Nephron (organoid): ENCODE results near the gene VPS37D.

ENCODE experiments used
- H3K27ac Mint-ChIP-seq, 3 experiments: 2 replicates each; pipeline ENCODE4 v1.8.0; 2020; ENCODE audit warnings: mixed read lengths in 3 of 3, mild to moderate bottlenecking in 2 of 3, moderate library complexity in 1 of 3
- H3K27me3 Mint-ChIP-seq: 2 replicates; pipeline ENCODE4 v1.8.0; 2021; ENCODE audit warnings: low read depth, mild to moderate bottlenecking, moderate library complexity, mixed read lengths
- H3K36me3 Mint-ChIP-seq: 2 replicates; pipeline ENCODE4 v1.8.0; 2020; ENCODE audit warnings: low read depth, mixed read lengths
- H3K4me1 Mint-ChIP-seq: 2 replicates; pipeline ENCODE4 v1.8.0; 2020; ENCODE audit warnings: mixed read lengths
- H3K4me3 Mint-ChIP-seq, 3 experiments: 2 replicates each; pipeline ENCODE4 v1.8.0; 2020; ENCODE audit warnings: mild to moderate bottlenecking in 3 of 3, mixed read lengths in 3 of 3, moderate library complexity in 2 of 3
- H3K9me3 Mint-ChIP-seq: 2 replicates; pipeline ENCODE4 v1.8.0; 2020; ENCODE audit warnings: mixed read lengths
- TF ChIP-seq, protein P1 (sequence below), 3 experiments: fragments of 200-600 bp; sonication (generic); IDR thresholded peaks; one replicate each; pipeline ENCODE4 v1.5.0; 2021; ENCODE audit warnings: antibody characterized with exemption in 3 of 3; ENCODE audit not compliant: unreplicated experiment in 3 of 3

VPS37D gene

DNA sequence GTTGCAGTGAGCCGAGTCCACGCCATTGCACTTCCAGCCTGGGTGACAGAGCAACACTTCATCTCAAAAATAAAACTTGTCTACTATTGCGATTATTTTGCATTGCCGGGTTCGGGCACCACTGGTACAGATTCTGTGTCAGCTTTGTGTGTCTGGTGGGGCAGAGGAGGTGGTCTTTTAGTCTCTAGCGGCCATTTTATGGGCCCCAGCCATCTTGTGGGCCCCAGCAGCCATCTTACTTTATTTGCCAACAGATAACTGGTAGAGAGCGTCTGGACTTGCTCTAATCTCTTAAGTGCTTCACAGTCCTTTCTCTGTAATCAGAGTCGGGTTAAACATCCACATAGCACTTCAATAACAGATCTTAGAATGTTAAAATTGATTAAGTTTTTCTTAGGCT lies 20.7 kb downstream of the VPS37D start:
- H3K4me1 Mint-ChIP-seq = peaks cover 8% of the 10 kb centered on the region
- no peak overlapping the region for H3K4me3 Mint-ChIP-seq
- no peak overlapping the region for H3K27ac Mint-ChIP-seq
- peaks cover 44% of the 10 kb centered on the region for H3K36me3 Mint-ChIP-seq
- TF ChIP-seq, protein P1, sequence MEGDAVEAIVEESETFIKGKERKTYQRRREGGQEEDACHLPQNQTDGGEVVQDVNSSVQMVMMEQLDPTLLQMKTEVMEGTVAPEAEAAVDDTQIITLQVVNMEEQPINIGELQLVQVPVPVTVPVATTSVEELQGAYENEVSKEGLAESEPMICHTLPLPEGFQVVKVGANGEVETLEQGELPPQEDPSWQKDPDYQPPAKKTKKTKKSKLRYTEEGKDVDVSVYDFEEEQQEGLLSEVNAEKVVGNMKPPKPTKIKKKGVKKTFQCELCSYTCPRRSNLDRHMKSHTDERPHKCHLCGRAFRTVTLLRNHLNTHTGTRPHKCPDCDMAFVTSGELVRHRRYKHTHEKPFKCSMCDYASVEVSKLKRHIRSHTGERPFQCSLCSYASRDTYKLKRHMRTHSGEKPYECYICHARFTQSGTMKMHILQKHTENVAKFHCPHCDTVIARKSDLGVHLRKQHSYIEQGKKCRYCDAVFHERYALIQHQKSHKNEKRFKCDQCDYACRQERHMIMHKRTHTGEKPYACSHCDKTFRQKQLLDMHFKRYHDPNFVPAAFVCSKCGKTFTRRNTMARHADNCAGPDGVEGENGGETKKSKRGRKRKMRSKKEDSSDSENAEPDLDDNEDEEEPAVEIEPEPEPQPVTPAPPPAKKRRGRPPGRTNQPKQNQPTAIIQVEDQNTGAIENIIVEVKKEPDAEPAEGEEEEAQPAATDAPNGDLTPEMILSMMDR (IDR thresholded peaks at IDR 0.05; ENCODE audit: unreplicated experiment in 3 of 3) = no peak
- no peaks in the 10 kb centered on the region for H3K27me3 Mint-ChIP-seq
- H3K9me3 Mint-ChIP-seq = no peaks in the 10 kb centered on the region

DNA sequence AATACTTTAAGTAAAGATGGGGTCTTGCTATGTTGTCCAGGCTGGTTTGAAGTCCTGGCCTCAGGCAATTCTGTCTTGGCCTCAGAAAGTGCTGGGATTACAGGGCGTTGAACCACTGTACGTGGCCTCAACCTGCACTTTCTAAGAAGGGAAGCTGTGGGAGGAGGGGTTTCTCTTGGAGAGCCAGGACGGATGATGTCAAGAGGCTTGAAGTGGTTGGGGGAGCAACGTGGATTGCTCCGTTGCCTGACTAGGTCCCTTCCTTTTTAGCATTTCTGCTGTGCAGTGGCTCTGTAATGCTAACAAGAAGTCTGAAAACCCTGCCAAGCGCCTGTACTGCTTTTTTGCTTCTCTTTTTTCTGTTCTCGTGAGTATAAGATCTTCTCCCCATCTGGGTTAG lies 23.0 kb downstream of the VPS37D start:
- H3K4me1 Mint-ChIP-seq = no peaks in the 10 kb centered on the region
- no peak overlapping the region for H3K27ac Mint-ChIP-seq
- H3K36me3 Mint-ChIP-seq = peaks cover 56% of the 10 kb centered on the region
- H3K27me3 Mint-ChIP-seq = no peaks in the 10 kb centered on the region
- TF ChIP-seq, protein P1 (IDR thresholded peaks at IDR 0.05; ENCODE audit: unreplicated experiment in 3 of 3) = no peak
- no peak overlapping the region for H3K4me3 Mint-ChIP-seq
- no peaks in the 10 kb centered on the region for H3K9me3 Mint-ChIP-seq

DNA sequence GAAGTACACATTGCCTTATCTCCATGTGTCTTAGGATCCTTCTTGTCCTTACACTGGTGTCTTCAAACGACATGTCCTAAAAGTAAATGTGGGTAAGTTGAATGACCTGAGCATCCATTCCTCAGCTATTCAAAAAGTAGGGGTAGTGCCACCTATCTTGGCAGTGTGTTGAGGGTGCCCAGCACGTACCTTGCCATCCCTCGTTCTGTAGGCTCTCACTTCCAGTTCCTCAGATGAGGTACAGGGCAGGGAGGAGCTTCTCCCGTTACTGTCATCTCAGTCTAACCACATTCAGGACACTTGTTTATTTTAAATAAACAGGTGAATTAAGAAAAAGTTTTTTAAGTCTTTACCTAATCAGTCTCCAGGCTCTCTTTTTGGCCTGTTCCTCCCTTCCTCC lies 28.7 kb downstream of the VPS37D start:
- no peak overlapping the region for H3K27ac Mint-ChIP-seq
- no peak overlapping the region for H3K4me3 Mint-ChIP-seq
- TF ChIP-seq, protein P1 (IDR thresholded peaks at IDR 0.05; ENCODE audit: unreplicated experiment in 3 of 3) = no peak
- peaks cover 42% of the 10 kb centered on the region for H3K36me3 Mint-ChIP-seq
- no peaks in the 10 kb centered on the region for H3K9me3 Mint-ChIP-seq
- no peaks in the 10 kb centered on the region for H3K27me3 Mint-ChIP-seq
- peaks cover under 1% of the 10 kb centered on the region for H3K4me1 Mint-ChIP-seq

DNA sequence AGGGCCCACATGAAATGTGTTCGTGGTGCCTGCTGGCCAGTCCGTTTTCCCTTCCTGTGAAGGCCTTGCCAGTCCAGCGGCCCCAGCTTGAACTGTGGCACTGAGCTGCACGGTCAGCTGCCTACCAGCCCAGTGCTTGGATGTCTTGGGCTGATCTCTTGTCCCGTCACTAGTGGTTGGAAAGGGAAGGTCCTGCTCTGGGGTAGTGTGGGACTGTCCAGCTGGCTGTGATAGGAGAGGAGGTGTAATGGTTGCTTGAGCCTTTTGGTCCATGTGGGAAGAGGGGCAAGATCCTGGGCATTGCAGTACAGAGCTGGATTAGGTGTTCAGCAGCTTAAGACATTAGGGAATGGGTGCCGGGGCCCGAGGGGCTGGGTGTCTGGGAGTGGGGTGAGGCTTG lies 30.8 kb downstream of the VPS37D start:
- Mint-ChIP-seq H3K9me3 (no peaks in the 10 kb centered on the region), H3K4me3 (no peak overlapping the region), H3K27me3 (no peaks in the 10 kb centered on the region), H3K27ac (no peak overlapping the region), H3K4me1 (peaks cover 15% of the 10 kb centered on the region), H3K36me3 (peaks cover 41% of the 10 kb centered on the region)
- TF ChIP-seq, protein P1 (IDR thresholded peaks at IDR 0.05; ENCODE audit: unreplicated experiment in 3 of 3) = no peak

DNA sequence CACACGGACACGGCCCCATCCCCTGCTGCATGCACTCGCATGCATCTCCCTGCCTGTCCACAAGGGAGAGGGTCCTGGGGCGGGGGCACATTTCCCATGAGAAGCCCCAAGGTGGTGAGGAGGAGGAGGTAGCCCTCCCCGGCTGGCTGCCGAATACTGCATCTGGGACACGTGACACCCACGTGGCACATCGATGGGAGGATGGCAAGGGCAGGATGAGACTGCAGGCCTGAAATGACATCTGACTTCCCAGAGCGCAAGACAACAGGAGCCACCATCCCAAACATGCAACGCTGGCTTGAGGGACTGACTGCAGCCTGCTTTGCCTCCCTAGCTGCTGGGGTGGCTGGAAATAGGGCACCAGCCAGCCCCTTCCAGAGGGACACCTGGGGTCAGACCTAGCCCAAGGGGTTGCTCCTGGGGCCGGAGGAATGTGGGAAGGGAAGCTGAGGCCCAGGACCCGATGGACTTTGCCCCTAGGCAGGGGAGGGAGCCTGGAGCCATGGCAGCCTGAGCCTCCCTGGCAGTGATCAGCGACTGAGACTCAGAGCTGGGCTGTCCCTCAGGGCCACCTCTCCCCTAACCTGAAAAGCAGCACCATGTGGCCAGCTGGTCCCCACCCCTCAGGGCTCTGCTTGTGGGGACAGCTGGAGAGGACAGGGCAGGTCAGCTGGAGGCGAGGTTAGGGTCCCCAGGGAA lies 31.9 kb downstream of the VPS37D start:
- no peaks in the 10 kb centered on the region for H3K27me3 Mint-ChIP-seq
- peaks cover 19% of the 10 kb centered on the region for H3K4me1 Mint-ChIP-seq
- H3K27ac Mint-ChIP-seq = no peak overlapping the region
- no peaks in the 10 kb centered on the region for H3K9me3 Mint-ChIP-seq
- TF ChIP-seq, protein P1 (IDR thresholded peaks at IDR 0.05; ENCODE audit: unreplicated experiment in 3 of 3) = no peak
- H3K4me3 Mint-ChIP-seq = no peak overlapping the region
- H3K36me3 Mint-ChIP-seq = peaks cover 36% of the 10 kb centered on the region

DNA sequence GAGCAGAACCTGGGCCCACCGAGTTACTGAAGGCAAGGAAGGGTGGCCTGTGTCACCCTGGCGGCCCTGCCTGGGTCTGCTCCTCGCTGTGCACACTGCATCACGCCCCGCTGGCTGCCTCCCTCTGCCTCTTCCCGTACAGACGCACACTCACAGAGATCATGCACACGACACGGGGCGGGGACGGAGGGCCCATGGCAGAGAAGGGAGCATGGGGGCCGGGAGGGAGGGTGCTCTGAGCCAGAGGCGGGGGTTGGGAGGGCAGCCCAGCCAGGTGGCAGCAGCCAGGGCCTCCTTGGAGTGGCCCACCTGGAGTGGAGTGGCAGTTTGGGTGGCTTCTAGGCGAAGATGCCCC lies 32.4 kb downstream of the VPS37D start:
- Mint-ChIP-seq H3K9me3 (no peaks in the 10 kb centered on the region), H3K4me3 (no peak overlapping the region), H3K4me1 (peaks cover 24% of the 10 kb centered on the region), H3K36me3 (peaks cover 32% of the 10 kb centered on the region), H3K27ac (no peak overlapping the region), H3K27me3 (no peaks in the 10 kb centered on the region)
- TF ChIP-seq, protein P1 (IDR thresholded peaks at IDR 0.05; ENCODE audit: unreplicated experiment in 3 of 3) = no peak
